Ovary (tissue), 9 donors: ENCODE data around the gene FGFBP3. TPM values are rescaled to one million over a fixed set of nuclear protein-coding genes. Genes with fewer than 3 reads are reported as not detected.

Experiments
- DNase-seq, 5 donors: peaks; one replicate each; pipeline ENCODE4 v3.0.0-alpha.2; 2019 to 2020
- H3K27ac ChIP-seq, 2 donors: fragments of 200-600 bp; one replicate each; pipeline versions ENCODE4 v1.5.1 to v1.8.0; 2019 to 2022
- H3K27me3 ChIP-seq: fragments of 200-600 bp; one replicate; pipeline ENCODE4 v1.8.0; 2022
- H3K36me3 ChIP-seq: fragments of 200-600 bp; sonication (generic); one replicate; pipeline ENCODE4 v1.5.1; 2019
- H3K4me1 ChIP-seq: one replicate; pipeline ENCODE4 v1.8.1; 2013; ENCODE audit warnings: mild to moderate bottlenecking, moderate library complexity; ENCODE audit not compliant: insufficient read depth
- H3K4me3 ChIP-seq: fragments of 200-600 bp; sonication (generic); one replicate; pipeline ENCODE4 v1.5.1; 2017
- H3K9me3 ChIP-seq, 2 donors: fragments of 200-600 bp in 1 of 2; sonication (generic) in 1 of 2; one replicate each; pipeline versions ENCODE4 v1.5.1 to v1.8.1; 2013 to 2019; ENCODE audit warnings: mild to moderate bottlenecking in 1 of 2, moderate library complexity in 1 of 2
- EP300 ChIP-seq: sonication (generic); formaldehyde crosslinking; IDR thresholded peaks from one replicate; pipeline ENCODE4 v1.6.1; 2017; ENCODE audit warnings: antibody characterized with exemption
- POLR2A ChIP-seq: fragments of 450-650 bp; IDR thresholded peaks from one replicate; pipeline ENCODE4 v1.6.1; 2017; ENCODE audit warnings: antibody characterized with exemption, mild to moderate bottlenecking, moderate library complexity
- WGBS, 3 donors: extraction: QIAGEN DNeasy Blood & Tissue Kit in 1 of 3; methylation state at CpG; one replicate each; pipeline versions ENCODE4 v1.1.5 to v1.1.7; 2013 to 2017; 5-methylcytosine and 5-hydroxymethylcytosine counted together
- intact Hi-C, 4 donors: fragments of 100-400 bp; cut with DNase I; formaldehyde crosslinking; loops; one replicate each; pipeline versions ENCODE4 v1.11.0 to v1.15.1; 2022 to 2023
- polyA plus RNA-seq, 2 donors: library from polyadenylated mRNA; stranded (reverse); fragments of 200-250 nt in 1 of 2; fragments of 350-450 nt in 1 of 2; fragmentation: Illumina TruSeq in 1 of 2; extraction: RNeasy Lipid Tissue Mini Kit (QIAGEN cat#74804) in 1 of 2; gene quantifications; one replicate each; pipeline ENCODE4 v1.2.3, GENCODE V29; 2013 to 2014
- total RNA-seq, 7 donors: library from RNA; depleted of rRNA in 2 of 7; stranded (reverse); fragments of >200 nt in 2 of 7; fragmentation: NEBNext Ultra II Directional in 3 of 7; extraction: Animal tissue kit (Norgen Biotek cat#: 25700) in 3 of 7; gene quantifications; one replicate each; pipeline versions ENCODE4 v1.1.0 to v1.2.4, GENCODE V29; 2016 to 2023
- TF ChIP-seq, protein P1 (sequence below), 3 donors: fragments of 450-650 bp in 2 of 3; fragments of 200-600 bp in 1 of 3; IDR thresholded peaks; one replicate each; pipeline versions ENCODE4 v1.5.1 to v1.8.0; 2016 to 2022; ENCODE audit warnings: antibody characterized with exemption in 3 of 3, mild to moderate bottlenecking in 1 of 3
- donor health status: DM: no; HTN: no; CAD: no; lungs with moderate emphysema.
- donor health status: DM: no; HTN: no; CAD: no.
- donor health status: Bipolar disorder and iron deficiency.
- donor health status: DM: yes; HTN: yes; CAD: no.
- donor health status: DM: no; HTN: no; CAD: no.
- donor health status: DM: yes; HTN: yes; CAD: no.

Gene FGFBP3
- total and polyA plus RNA-seq, 9 donors: 0.83 to 1.9 (median 1.4) TPM

DNA sequence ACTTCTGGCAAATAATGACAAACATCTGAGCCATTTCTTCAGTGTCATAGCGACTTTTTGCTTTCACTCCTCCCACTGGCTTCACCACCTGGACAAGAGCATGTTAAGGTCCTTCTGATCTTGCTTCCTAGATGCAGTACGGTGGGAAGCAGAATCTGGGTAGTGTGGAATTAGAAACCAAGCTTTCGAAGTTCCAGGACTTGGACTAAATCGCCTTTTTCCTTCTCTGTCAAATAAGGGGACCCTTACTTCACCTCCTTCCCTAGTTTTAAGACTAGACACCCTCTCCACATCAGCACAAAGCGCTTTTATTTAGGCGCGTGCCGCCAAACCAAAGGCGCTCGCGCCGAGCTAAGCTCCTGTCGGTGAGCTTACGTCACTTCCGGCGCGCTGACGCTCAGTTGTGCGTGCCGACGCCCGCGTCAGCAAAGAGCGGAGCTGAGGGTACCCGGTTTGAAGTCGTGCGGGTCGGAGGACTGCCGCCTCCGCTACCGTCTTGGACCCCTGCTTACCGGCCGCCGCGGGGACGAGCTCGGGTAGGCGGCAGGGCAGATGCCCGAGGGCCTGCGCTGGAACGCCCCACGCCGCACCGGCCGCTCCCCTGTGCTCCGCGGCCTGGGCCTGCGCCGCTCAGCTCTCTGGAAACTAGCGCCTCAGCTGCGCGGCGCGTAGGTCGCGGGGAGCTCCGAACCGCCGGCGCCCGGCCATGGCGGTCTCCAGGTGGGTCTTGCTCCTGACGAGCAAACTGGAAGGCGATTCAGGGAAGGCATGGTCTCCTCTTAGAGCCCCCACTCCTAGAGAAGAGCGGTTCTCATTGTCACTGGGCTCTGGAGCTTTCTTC, 14.3 kb upstream of the FGFBP3 start, which contains the start of gene BTAF1:
TSS of gene BTAF1 (plus strand) at position 400 of the 841 bp plus-strand sequence. CDS start at position 707, 307 bp downstream.
- no peaks in the 10 kb centered on the region for H3K36me3 ChIP-seq
- intact Hi-C loops: no loop called here
- peak within 1 kb of the TSS; percentile 61 to 93 for H3K27ac ChIP-seq
- TF ChIP-seq POLR2A (peak; percentile 96), EP300 (peak; percentile 25)
- TF ChIP-seq, protein P1, sequence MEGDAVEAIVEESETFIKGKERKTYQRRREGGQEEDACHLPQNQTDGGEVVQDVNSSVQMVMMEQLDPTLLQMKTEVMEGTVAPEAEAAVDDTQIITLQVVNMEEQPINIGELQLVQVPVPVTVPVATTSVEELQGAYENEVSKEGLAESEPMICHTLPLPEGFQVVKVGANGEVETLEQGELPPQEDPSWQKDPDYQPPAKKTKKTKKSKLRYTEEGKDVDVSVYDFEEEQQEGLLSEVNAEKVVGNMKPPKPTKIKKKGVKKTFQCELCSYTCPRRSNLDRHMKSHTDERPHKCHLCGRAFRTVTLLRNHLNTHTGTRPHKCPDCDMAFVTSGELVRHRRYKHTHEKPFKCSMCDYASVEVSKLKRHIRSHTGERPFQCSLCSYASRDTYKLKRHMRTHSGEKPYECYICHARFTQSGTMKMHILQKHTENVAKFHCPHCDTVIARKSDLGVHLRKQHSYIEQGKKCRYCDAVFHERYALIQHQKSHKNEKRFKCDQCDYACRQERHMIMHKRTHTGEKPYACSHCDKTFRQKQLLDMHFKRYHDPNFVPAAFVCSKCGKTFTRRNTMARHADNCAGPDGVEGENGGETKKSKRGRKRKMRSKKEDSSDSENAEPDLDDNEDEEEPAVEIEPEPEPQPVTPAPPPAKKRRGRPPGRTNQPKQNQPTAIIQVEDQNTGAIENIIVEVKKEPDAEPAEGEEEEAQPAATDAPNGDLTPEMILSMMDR (IDR thresholded peaks at IDR 0.05): peak in 1 of 3 donors; percentile 12
- peak within 1 kb of the TSS; percentile 80 for H3K4me3 ChIP-seq
- no peaks in the 10 kb centered on the region for H3K9me3 ChIP-seq
- H3K27me3 ChIP-seq: no peaks in the 10 kb centered on the region
- DNase-seq: peak; percentile 90 to 96 (median 93)
- peaks cover 5% of the 10 kb centered on the region for H3K4me1 ChIP-seq
- WGBS, 3 donors: 0% methylated on average over 64 to 65 of the region's 65 CpGs

DNA sequence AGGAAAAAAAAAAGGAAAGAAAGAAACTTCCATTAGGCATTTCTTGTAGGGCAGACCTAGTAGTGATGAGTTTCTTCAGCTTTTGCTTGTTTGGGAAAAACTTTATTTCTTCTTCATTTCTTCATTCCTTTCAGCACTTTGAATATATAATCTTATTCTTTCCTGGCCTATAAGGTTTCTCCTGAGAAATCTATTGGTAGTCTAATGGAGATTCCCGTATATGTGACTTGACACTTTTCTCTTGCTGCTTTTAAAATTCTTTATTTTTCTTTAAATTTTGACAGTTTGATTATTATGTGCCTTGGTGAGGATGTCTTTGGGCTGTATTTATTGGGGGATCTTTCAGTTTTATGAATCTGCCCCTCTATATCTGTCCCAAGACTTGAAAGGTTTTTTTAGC, 10.4 kb upstream of the FGFBP3 start:
- DNase-seq: no peak
- WGBS, 3 donors: 91 to 98% (median 94%) methylated on average over 1 of the region's 1 CpG
- Histone ChIP-seq H3K4me1 (peaks cover 1% of the 10 kb centered on the region), H3K27me3 (no peaks in the 10 kb centered on the region), H3K27ac (no peak overlapping the region), H3K36me3 (no peaks in the 10 kb centered on the region), H3K4me3 (no peak overlapping the region), H3K9me3 (no peaks in the 10 kb centered on the region)
- TF ChIP-seq POLR2A: no peak
- TF ChIP-seq EP300: no peak
- TF ChIP-seq, protein P1 (IDR thresholded peaks at IDR 0.05): no peak
- intact Hi-C loops: loop anchor here in 3 of 4 donors (10.0 kb wide), 1 partner anchor 155 kb away; no protein-coding TSS in a partner anchor

DNA sequence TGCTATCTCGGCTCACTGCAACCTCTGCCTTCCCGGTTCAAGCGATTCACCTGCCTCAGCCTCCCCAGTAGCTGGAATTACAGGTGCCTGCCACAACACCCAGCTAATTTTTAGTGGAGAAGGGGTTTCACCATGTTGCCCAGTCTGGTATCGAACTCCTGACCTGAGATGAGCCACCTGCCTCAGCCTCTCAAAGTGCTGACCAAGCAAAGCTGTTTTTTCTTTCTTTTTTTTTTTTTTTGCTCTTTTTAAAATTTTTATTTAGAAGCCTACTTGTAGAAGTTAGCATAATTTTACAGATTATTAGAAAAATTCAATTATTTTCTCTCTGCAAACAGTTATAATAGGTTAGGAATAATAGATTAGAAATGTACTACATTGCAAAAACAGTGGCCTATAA, 1.2 kb upstream of the FGFBP3 start:
- 78 to 84% (median 82%) methylated on average over 4 of the region's 4 CpGs for WGBS, 3 donors
- no peak for DNase-seq
- intact Hi-C loops: loop anchor here in 3 of 4 donors (10.0 kb wide), 1 partner anchor 146 kb away; no protein-coding TSS in a partner anchor
- Histone ChIP-seq H3K36me3 (no peaks in the 10 kb centered on the region), H3K27ac (no peak overlapping the region), H3K4me1 (no peaks in the 10 kb centered on the region), H3K27me3 (no peaks in the 10 kb centered on the region), H3K9me3 (no peaks in the 10 kb centered on the region), H3K4me3 (no peak overlapping the region)
- TF ChIP-seq EP300: no peak
- TF ChIP-seq, protein P1 (IDR thresholded peaks at IDR 0.05): no peak
- TF ChIP-seq POLR2A: no peak

DNA sequence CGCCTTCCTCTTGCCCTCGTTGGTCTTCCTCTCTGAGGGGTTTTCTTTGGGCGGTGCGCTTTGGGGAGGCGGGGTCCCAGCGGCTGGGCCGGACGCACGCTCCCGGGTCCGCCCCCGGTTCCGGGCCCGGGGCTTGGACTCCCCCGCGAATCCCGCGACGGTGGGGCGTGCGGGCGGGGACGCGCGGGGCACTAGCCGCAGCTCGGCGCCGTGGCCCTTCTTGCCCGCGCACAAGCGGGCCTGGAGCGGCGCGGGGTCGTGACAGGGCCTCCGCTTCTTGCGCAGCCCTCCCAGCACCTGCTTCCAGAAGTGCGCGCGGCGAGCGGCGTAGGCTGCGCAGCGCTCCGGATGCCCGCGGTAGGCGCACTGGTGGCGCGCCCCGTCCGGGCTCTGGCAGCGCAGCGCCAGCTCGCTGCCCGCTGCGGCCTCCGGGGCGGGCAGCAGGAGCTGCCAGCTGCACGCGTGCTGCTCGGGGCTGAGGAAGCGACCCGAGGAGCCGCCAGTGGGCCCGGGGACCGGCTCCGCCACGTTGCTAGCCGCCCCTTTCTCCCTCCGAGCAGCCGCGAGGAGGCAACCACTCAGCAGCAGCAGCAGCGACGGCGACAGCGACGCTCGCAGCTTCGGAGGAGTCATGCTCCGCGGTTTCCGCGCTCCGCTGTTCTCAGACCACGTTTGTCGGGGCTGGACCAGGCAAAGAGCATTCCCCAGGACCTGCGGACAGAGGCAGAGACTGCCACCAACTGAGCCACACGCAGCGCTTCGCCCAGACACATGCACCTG, 759 bp downstream of the FGFBP3 start:
- intact Hi-C loops: loop anchor here in 1 of 4 donors (10.0 kb wide), 1 partner anchor 124 kb away; no protein-coding TSS in a partner anchor
- 0 to 1% (median 0%) methylated on average over 28 to 93 of the region's 93 CpGs for WGBS, 3 donors
- Histone ChIP-seq H3K9me3 (no peaks in the 10 kb centered on the region), H3K27me3 (no peaks in the 10 kb centered on the region), H3K36me3 (no peaks in the 10 kb centered on the region), H3K4me1 (no peaks in the 10 kb centered on the region), H3K4me3 (peak overlapping the region; percentile 75), H3K27ac (peak overlapping the region; percentile 60 to 65)
- DNase-seq: peak; percentile 50 to 68 (median 55)
- TF ChIP-seq POLR2A: no peak
- TF ChIP-seq, protein P1 (IDR thresholded peaks at IDR 0.05): peak in 1 of 3 donors; percentile 11
- TF ChIP-seq EP300: no peak
